Endodermal cell (in vitro differentiated cells): ENCODE data around the gene ASIP. TPM values are rescaled to one million over a fixed set of nuclear protein-coding genes. Genes with fewer than 3 reads are reported as not detected.
A peak's percentile ranks its signal among the peaks of the same experiment; 100 is the strongest.

Source experiments
- DNase-seq: peaks from one replicate; pipeline ENCODE4 v3.0.0-alpha.2; 2017
- H3K27ac ChIP-seq: 2 replicates; pipeline ENCODE4 v1.5.1; 2013; ENCODE audit warnings: mild to moderate bottlenecking, low read depth, low read length, moderate library complexity
- H3K27me3 ChIP-seq: 2 replicates; pipeline ENCODE4 v1.6.1; 2013; ENCODE audit warnings: mild to moderate bottlenecking, low read length, moderate library complexity; ENCODE audit not compliant: insufficient read depth, control insufficient read depth, poor library complexity, severe bottlenecking
- H3K36me3 ChIP-seq: 2 replicates; pipeline ENCODE4 v1.7.0; 2013; ENCODE audit warnings: mild to moderate bottlenecking, low read length, moderate library complexity; ENCODE audit not compliant: control insufficient read depth, insufficient read depth
- H3K4me1 ChIP-seq: one replicate; pipeline ENCODE4 v1.7.0; 2013; ENCODE audit warnings: low read length; ENCODE audit not compliant: control insufficient read depth, insufficient read depth
- H3K4me3 ChIP-seq: 2 replicates; pipeline ENCODE4 v1.5.1; 2013; ENCODE audit warnings: mild to moderate bottlenecking, low read length, moderate library complexity
- H3K9ac ChIP-seq: 2 replicates; pipeline ENCODE4 v1.6.1; 2013; ENCODE audit warnings: mild to moderate bottlenecking, low read length, moderate library complexity; ENCODE audit not compliant: poor library complexity, severe bottlenecking; ENCODE audit errors: extremely low read depth
- H3K9me3 ChIP-seq: 2 replicates; pipeline ENCODE4 v1.6.1; 2013; ENCODE audit warnings: mild to moderate bottlenecking, low read length, moderate library complexity; ENCODE audit not compliant: control insufficient read depth
- H3K27ac Mint-ChIP-seq: 2 replicates; pipeline ENCODE4 v1.8.0; 2020; ENCODE audit warnings: mixed read lengths
- H3K27me3 Mint-ChIP-seq: 2 replicates; pipeline ENCODE4 v1.8.0; 2021; ENCODE audit warnings: mild to moderate bottlenecking, mixed read lengths; ENCODE audit not compliant: insufficient read depth
- H3K36me3 Mint-ChIP-seq: 2 replicates; pipeline ENCODE4 v1.8.0; 2020; ENCODE audit warnings: low read depth, mixed read lengths
- H3K4me1 Mint-ChIP-seq: 2 replicates; pipeline ENCODE4 v1.8.0; 2020; ENCODE audit warnings: mixed read lengths
- H3K4me3 Mint-ChIP-seq: 2 replicates; pipeline ENCODE4 v1.8.0; 2020; ENCODE audit warnings: mild to moderate bottlenecking, moderate library complexity, mixed read lengths
- H3K9me3 Mint-ChIP-seq: 2 replicates; pipeline ENCODE4 v1.8.0; 2020; ENCODE audit warnings: mild to moderate bottlenecking, mixed read lengths
- CTCF ChIP-seq: fragments of 200-600 bp; sonication (generic); conservative IDR thresholded peaks from 2 replicates; pipeline ENCODE4 v1.5.0; 2021; ENCODE audit warnings: antibody characterized with exemption, mild to moderate bottlenecking
- WGBS, 2 experiments: methylation state at CpG; one replicate each; pipeline versions ENCODE4 v1.1.5 to v1.1.7; 2013; ENCODE audit warnings: missing lambda C conversion rate in 2 of 2, mixed read lengths in 1 of 2; ENCODE audit not compliant: insufficient coverage in 1 of 2, insufficient read length in 1 of 2; 5-methylcytosine and 5-hydroxymethylcytosine counted together
- total RNA-seq, 2 donors: library from RNA; stranded (reverse); fragmentation: NEBNext Ultra II Directional in 1 of 2; extraction: Animal tissue kit (Norgen Biotek cat#: 25700) in 1 of 2; gene quantifications; 2 replicates in 1 of 2; 3 replicates in 1 of 2; pipeline ENCODE4 v1.2.1, GENCODE V29; 2021

ASIP gene
- total RNA-seq, 2 donors from 2014 or later, result not detected

- H3K4me1 ChIP-seq, result no peaks in the 10 kb centered on the region
- no peak for TF ChIP-seq CTCF
- no peaks in the 10 kb centered on the region for H3K9me3 Mint-ChIP-seq
- H3K4me3 Mint-ChIP-seq, result no peak overlapping the region
- H3K27ac ChIP-seq, result no peak overlapping the region
- H3K36me3 Mint-ChIP-seq, result peaks cover 3% of the 10 kb centered on the region
- H3K27me3 Mint-ChIP-seq, result peaks cover 3% of the 10 kb centered on the region
- H3K36me3 ChIP-seq, result peaks cover 4% of the 10 kb centered on the region
- no peak overlapping the region for H3K27ac Mint-ChIP-seq
- H3K4me3 ChIP-seq, result no peak overlapping the region
- no peaks in the 10 kb centered on the region for H3K9me3 ChIP-seq
- no peak for DNase-seq
- no peak overlapping the region for H3K9ac ChIP-seq
- 96 to 98% methylated on average over 4 to 5 of the region's 5 CpGs for WGBS, 2 experiments
- H3K4me1 Mint-ChIP-seq, result peaks cover 4% of the 10 kb centered on the region
- no peaks in the 10 kb centered on the region for H3K27me3 ChIP-seq
Observed at GRCh38 chr20:34264141-34264540, 22.9 kb downstream of the ASIP start.

GRCh38 chr20:34268145-34268544, 26.9 kb downstream of the ASIP start:
- 97 to 98% methylated on average over 12 of the region's 12 CpGs for WGBS, 2 experiments
- H3K4me3 ChIP-seq, result no peak overlapping the region
- TF ChIP-seq CTCF, result no peak
- H3K9me3 ChIP-seq, result no peaks in the 10 kb centered on the region
- no peaks in the 10 kb centered on the region for H3K27me3 ChIP-seq
- peaks cover 12% of the 10 kb centered on the region for H3K27me3 Mint-ChIP-seq
- no peak for DNase-seq
- peaks cover 6% of the 10 kb centered on the region for H3K4me1 Mint-ChIP-seq
- H3K36me3 Mint-ChIP-seq, result peaks cover 25% of the 10 kb centered on the region
- H3K27ac Mint-ChIP-seq, result no peak overlapping the region
- no peak overlapping the region for H3K27ac ChIP-seq
- no peak overlapping the region for H3K9ac ChIP-seq
- no peaks in the 10 kb centered on the region for H3K9me3 Mint-ChIP-seq
- H3K36me3 ChIP-seq, result peaks cover 28% of the 10 kb centered on the region
- peak overlapping the region; percentile 60 for H3K4me3 Mint-ChIP-seq
- H3K4me1 ChIP-seq, result no peaks in the 10 kb centered on the region

- no peaks in the 10 kb centered on the region for H3K27me3 ChIP-seq
- H3K4me1 ChIP-seq, result no peaks in the 10 kb centered on the region
- Mint-ChIP-seq H3K4me1 (peaks cover 6% of the 10 kb centered on the region), H3K27ac (peak overlapping the region; percentile 61), H3K9me3 (no peaks in the 10 kb centered on the region), H3K36me3 (peaks cover 34% of the 10 kb centered on the region), H3K27me3 (peaks cover 12% of the 10 kb centered on the region), H3K4me3 (peak overlapping the region; percentile 60)
- TF ChIP-seq CTCF, result no peak
- H3K36me3 ChIP-seq, result peaks cover 30% of the 10 kb centered on the region
- DNase-seq, result peak; percentile 82
- WGBS, 2 experiments, result 81 to 95% methylated on average over 38 to 58 of the region's 58 CpGs
- no peak overlapping the region for H3K27ac ChIP-seq
- no peaks in the 10 kb centered on the region for H3K9me3 ChIP-seq
- H3K4me3 ChIP-seq, result no peak overlapping the region
- H3K9ac ChIP-seq, result no peak overlapping the region
Observed at GRCh38 chr20:34268851-34269636, 27.8 kb downstream of the ASIP start.
